H1 (cell line): ENCODE measurements around the gene HOXA6. TPM values are rescaled to one million over a fixed set of nuclear protein-coding genes. Genes with fewer than 3 reads are reported as not detected.

Source experiments
- CTCF ChIA-PET: fragments of 300-600 bp; sonication (Branson Sonifier 250); formaldehyde crosslinking; loops from one replicate; lab custom pipeline; 2021; ENCODE audit not compliant: partially characterized antibody; lab: Charles Lee
- POLR2A ChIA-PET: fragments of 300-600 bp; sonication (Branson Sonifier 250); formaldehyde crosslinking; loops from one replicate; lab custom pipeline; 2021; ENCODE audit warnings: inconsistent platforms; ENCODE audit not compliant: partially characterized antibody; lab: Charles Lee
- DNase-seq, 2 experiments: peaks; one replicate each; pipeline versions ENCODE4 v3.0.0 to v3.0.0-alpha.2; 2010 to 2022; ENCODE audit warnings: low spot score in 2 of 2, low read depth in 1 of 2, mixed read lengths in 1 of 2
- FAIRE-seq: peaks from 2 replicates; lab custom pipeline; 2011; peaks lifted over from hg19 to GRCh38; lab: Jason Lieb, UNC
- H2AFZ ChIP-seq: 2 replicates; pipeline ENCODE4 v1.8.1; 2012; ENCODE audit warnings: low read length, inconsistent platforms
- H2AK5ac ChIP-seq: 2 replicates; pipeline ENCODE4 v1.6.1; 2013; ENCODE audit warnings: low read depth, low read length
- H2BK120ac ChIP-seq: replicated peaks from 2 replicates; pipeline ENCODE3; 2013; ENCODE audit warnings: low read depth, low read length, inconsistent platforms
- H2BK12ac ChIP-seq: 2 replicates; pipeline ENCODE4 v1.6.1; 2013; ENCODE audit warnings: low read depth, low read length
- H2BK15ac ChIP-seq: 2 replicates; pipeline ENCODE4 v1.6.1; 2013; ENCODE audit warnings: low read length
- H2BK20ac ChIP-seq: 2 replicates; pipeline ENCODE4 v1.6.1; 2013; ENCODE audit warnings: low read length
- H2BK5ac ChIP-seq: 2 replicates; pipeline ENCODE4 v1.6.1; 2013; ENCODE audit warnings: low read depth, low read length
- H3K14ac ChIP-seq: 2 replicates; pipeline ENCODE4 v1.6.1; 2013; ENCODE audit warnings: inconsistent platforms; ENCODE audit not compliant: insufficient read length
- H3K18ac ChIP-seq: 2 replicates; pipeline ENCODE4 v1.6.1; 2013; ENCODE audit warnings: low read length; ENCODE audit errors: extremely low read depth
- H3K23ac ChIP-seq: 2 replicates; pipeline ENCODE4 v1.6.1; 2013; ENCODE audit warnings: inconsistent platforms; ENCODE audit not compliant: insufficient read length
- H3K23me2 ChIP-seq: 2 replicates; pipeline ENCODE4 v1.6.1; 2013; ENCODE audit warnings: low read depth, low read length
- H3K27ac ChIP-seq: 2 replicates; pipeline ENCODE4 v1.6.1; 2011; ENCODE audit warnings: low read depth, low read length, inconsistent platforms
- H3K27me3 ChIP-seq, 4 experiments: replicated peaks in 1 of 4; 1 replicate in 1 of 4; 2 replicates in 3 of 4; pipeline versions ENCODE4 v1.6.1 to v1.8.1; 2011 to 2013; ENCODE audit warnings: low read length in 3 of 4, mild to moderate bottlenecking in 3 of 4, inconsistent platforms in 2 of 4, mixed read lengths in 2 of 4, moderate library complexity in 1 of 4; ENCODE audit not compliant: control insufficient read depth in 3 of 4, insufficient read depth in 3 of 4; ENCODE audit errors: extremely low read depth in 1 of 4
- H3K36me3 ChIP-seq, 4 experiments: 2 replicates each; pipeline versions ENCODE4 v1.6.1 to v1.8.1; 2011 to 2013; ENCODE audit warnings: mild to moderate bottlenecking in 4 of 4, low read length in 3 of 4, moderate library complexity in 2 of 4, control low read depth in 1 of 4, inconsistent platforms in 1 of 4; ENCODE audit not compliant: insufficient read depth in 4 of 4, control insufficient read depth in 2 of 4
- H3K4ac ChIP-seq: replicated peaks from 2 replicates; pipeline ENCODE3; 2013; ENCODE audit warnings: low read length, low read depth, mixed read lengths, inconsistent platforms; ENCODE audit not compliant: insufficient read length
- H3K4me1 ChIP-seq, 4 experiments: replicated peaks in 1 of 4; 1 replicate in 1 of 4; 2 replicates in 3 of 4; pipeline versions ENCODE4 v1.6.1 to v1.8.1; 2011 to 2013; ENCODE audit warnings: low read length in 3 of 4, inconsistent platforms in 2 of 4, mixed read lengths in 1 of 4; ENCODE audit not compliant: insufficient read depth in 4 of 4, control insufficient read depth in 3 of 4
- H3K4me2 ChIP-seq, 2 experiments: 2 replicates each; pipeline versions ENCODE4 v1.6.1 to v1.8.1; 2011 to 2013; ENCODE audit warnings: low read depth in 2 of 2, low read length in 2 of 2, control low read depth in 1 of 2, inconsistent platforms in 1 of 2, mild to moderate bottlenecking in 1 of 2; ENCODE audit not compliant: insufficient read depth in 1 of 2
- H3K4me3 ChIP-seq, 4 experiments: fragments of 200-600, 300-600 bp in 1 of 4; sonication (generic), shearing (Covaris generic), sonication (Bioruptor Twin) in 1 of 4; 2 replicates each; pipeline versions ENCODE4 v1.5.1 to v1.8.1; 2011 to 2016; ENCODE audit warnings: low read length in 4 of 4, low read depth in 3 of 4, control low read depth in 2 of 4, inconsistent platforms in 2 of 4, mild to moderate bottlenecking in 2 of 4, mixed read lengths in 1 of 4, moderate library complexity in 1 of 4; ENCODE audit not compliant: insufficient read depth in 2 of 4; ENCODE audit errors: extremely low read depth in 1 of 4
- H3K56ac ChIP-seq: replicated peaks from 2 replicates; pipeline ENCODE3; 2013; ENCODE audit warnings: low read depth, mild to moderate bottlenecking, mixed read lengths, low read length, inconsistent platforms; ENCODE audit not compliant: insufficient read length
- H3K79me1 ChIP-seq: 2 replicates; pipeline ENCODE4 v1.6.1; 2013; ENCODE audit warnings: low read depth, low read length, control low read depth
- H3K79me2 ChIP-seq, 2 experiments: 2 replicates each; pipeline versions ENCODE4 v1.6.1 to v1.8.1; 2012 to 2013; ENCODE audit warnings: low read length in 2 of 2, mild to moderate bottlenecking in 2 of 2, inconsistent platforms in 1 of 2; ENCODE audit not compliant: insufficient read depth in 2 of 2, control insufficient read depth in 1 of 2
- H3K9ac ChIP-seq, 4 experiments: replicated peaks in 1 of 4; 1 replicate in 1 of 4; 2 replicates in 3 of 4; pipeline versions ENCODE4 v1.6.1 to v1.8.1; 2011 to 2013; ENCODE audit warnings: low read depth in 3 of 4, low read length in 3 of 4, control low read depth in 2 of 4, mild to moderate bottlenecking in 2 of 4, moderate library complexity in 2 of 4, inconsistent platforms in 1 of 4; ENCODE audit errors: extremely low read depth in 1 of 4
- H3K9me3 ChIP-seq, 2 experiments: 2 replicates each; pipeline versions ENCODE4 v1.6.1 to v1.8.1; 2012 to 2013; ENCODE audit warnings: mild to moderate bottlenecking in 2 of 2, moderate library complexity in 2 of 2, control low read depth in 1 of 2, inconsistent platforms in 1 of 2, low read depth in 1 of 2, low read length in 1 of 2, mixed read lengths in 1 of 2; ENCODE audit not compliant: insufficient read depth in 2 of 2
- H4K20me1 ChIP-seq, 2 experiments: replicated peaks in 1 of 2; 2 replicates each; pipeline versions ENCODE3 to v1.8.1; 2011 to 2013; ENCODE audit warnings: inconsistent platforms in 2 of 2, low read length in 2 of 2, mild to moderate bottlenecking in 1 of 2; ENCODE audit not compliant: insufficient read depth in 2 of 2, control insufficient read depth in 1 of 2
- H4K5ac ChIP-seq: 2 replicates; pipeline ENCODE4 v1.6.1; 2013; ENCODE audit warnings: low read length, low read depth, mixed read lengths, inconsistent platforms; ENCODE audit not compliant: insufficient read length
- H4K8ac ChIP-seq: 2 replicates; pipeline ENCODE4 v1.8.0; 2013; ENCODE audit warnings: mild to moderate bottlenecking, moderate library complexity, low read length, inconsistent platforms; ENCODE audit not compliant: insufficient read depth; ENCODE audit errors: extremely low read depth
- H4K91ac ChIP-seq: replicated peaks from 2 replicates; pipeline ENCODE3; 2013; ENCODE audit warnings: low read length, mixed read lengths, inconsistent platforms; ENCODE audit not compliant: insufficient read length
- BACH1 ChIP-seq: IDR thresholded peaks from 2 replicates; pipeline ENCODE4 v1.6.1; 2012; ENCODE audit warnings: low read length, improper control_type of control experiment
- BCL11A ChIP-seq, 2 experiments: IDR thresholded peaks; one replicate each; pipeline ENCODE4 v1.6.1; 2011; ENCODE audit warnings: low read depth in 2 of 2, low read length in 2 of 2, mild to moderate bottlenecking in 2 of 2
- CHD2 ChIP-seq: IDR thresholded peaks from 2 replicates; pipeline ENCODE4 v1.6.1; 2012; ENCODE audit warnings: low read length, improper control_type of control experiment
- GTF2F1 ChIP-seq: IDR thresholded peaks from 2 replicates; pipeline ENCODE4 v1.6.1; 2012; ENCODE audit warnings: low read depth, low read length, improper control_type of control experiment, borderline replicate concordance
- HDAC2 ChIP-seq, 2 experiments: fragments of 300-600 bp in 1 of 2; sonication (generic) in 1 of 2; IDR thresholded peaks; 2 replicates each; pipeline ENCODE4 v1.6.1; 2011 to 2012; ENCODE audit warnings: low read depth in 2 of 2, low read length in 2 of 2, mild to moderate bottlenecking in 2 of 2, moderate library complexity in 2 of 2, borderline replicate concordance in 1 of 2, inconsistent platforms in 1 of 2
- JUND ChIP-seq: IDR thresholded peaks from 2 replicates; pipeline ENCODE4 v1.6.1; 2011; ENCODE audit warnings: mild to moderate bottlenecking, improper control_type of control experiment, low read length
- PHF8 ChIP-seq: fragments of 200-600 bp; sonication (generic); conservative IDR thresholded peaks from 2 replicates; pipeline ENCODE4 v1.7.1; 2012; ENCODE audit warnings: low read depth, mild to moderate bottlenecking, inconsistent platforms, low read length, moderate library complexity
- RAD21 ChIP-seq, 2 experiments: IDR thresholded peaks in 1 of 2; conservative IDR thresholded peaks in 1 of 2; 2 replicates each; pipeline ENCODE4 v1.6.1; 2011; ENCODE audit warnings: low read depth in 2 of 2, low read length in 2 of 2, improper control_type of control experiment in 1 of 2, inconsistent platforms in 1 of 2, mild to moderate bottlenecking in 1 of 2, moderate library complexity in 1 of 2
- SAP30 ChIP-seq: fragments of 300-600 bp; sonication (generic); IDR thresholded peaks from 2 replicates; pipeline ENCODE4 v1.7.1; 2012; ENCODE audit warnings: low read length, moderate library complexity, mild to moderate bottlenecking, inconsistent platforms; ENCODE audit not compliant: insufficient read depth, insufficient replicate concordance
- TBP ChIP-seq: IDR thresholded peaks from 2 replicates; pipeline ENCODE4 v1.6.1; 2011; ENCODE audit warnings: low read depth, low read length, improper control_type of control experiment
- WGBS, 2 experiments: shearing (Covaris generic) in 1 of 2; methylation state at CpG; one replicate each; pipeline versions ENCODE4 v1.1.6 to v1.1.7; 2013 to 2015; ENCODE audit warnings: low lambda C conversion rate in 2 of 2, mixed read lengths in 2 of 2, inconsistent platforms in 1 of 2, low coverage in 1 of 2, missing lambda C conversion rate in 1 of 2; ENCODE audit not compliant: insufficient replicate concordance in 2 of 2, insufficient coverage in 1 of 2, insufficient read length in 1 of 2; ENCODE audit errors: extremely low coverage in 1 of 2, missing lambda C conversion rate in 1 of 2; 5-methylcytosine and 5-hydroxymethylcytosine counted together
- polyA plus RNA-seq, 7 experiments: library from polyadenylated mRNA; depleted of rRNA in 3 of 7; stranded (reverse) in 5 of 7; unstranded in 2 of 7; fragments of >200 nt in 5 of 7; fragments of 200-250 nt in 2 of 7; gene quantifications; 1 replicate in 5 of 7; 2 replicates in 1 of 7; 4 replicates in 1 of 7; pipeline versions ENCODE4 v1.2.1 to v1.2.3, GENCODE V29; 2011 to 2013; ENCODE audit warnings: missing spikeins in 2 of 7, mixed read lengths in 2 of 7
- total RNA-seq: library from RNA; stranded (reverse); fragmentation: NEBNext Ultra II Directional; extraction: Animal tissue kit (Norgen Biotek cat#: 25700); gene quantifications from 2 replicates; pipeline ENCODE4 v1.2.1, GENCODE V29; 2021

Gene HOXA6
- total and polyA plus RNA-seq, 2 of the 8 experiments (the other 6 are each of a cell fraction or from before 2014, with no cell fraction given) = not detected

DNA sequence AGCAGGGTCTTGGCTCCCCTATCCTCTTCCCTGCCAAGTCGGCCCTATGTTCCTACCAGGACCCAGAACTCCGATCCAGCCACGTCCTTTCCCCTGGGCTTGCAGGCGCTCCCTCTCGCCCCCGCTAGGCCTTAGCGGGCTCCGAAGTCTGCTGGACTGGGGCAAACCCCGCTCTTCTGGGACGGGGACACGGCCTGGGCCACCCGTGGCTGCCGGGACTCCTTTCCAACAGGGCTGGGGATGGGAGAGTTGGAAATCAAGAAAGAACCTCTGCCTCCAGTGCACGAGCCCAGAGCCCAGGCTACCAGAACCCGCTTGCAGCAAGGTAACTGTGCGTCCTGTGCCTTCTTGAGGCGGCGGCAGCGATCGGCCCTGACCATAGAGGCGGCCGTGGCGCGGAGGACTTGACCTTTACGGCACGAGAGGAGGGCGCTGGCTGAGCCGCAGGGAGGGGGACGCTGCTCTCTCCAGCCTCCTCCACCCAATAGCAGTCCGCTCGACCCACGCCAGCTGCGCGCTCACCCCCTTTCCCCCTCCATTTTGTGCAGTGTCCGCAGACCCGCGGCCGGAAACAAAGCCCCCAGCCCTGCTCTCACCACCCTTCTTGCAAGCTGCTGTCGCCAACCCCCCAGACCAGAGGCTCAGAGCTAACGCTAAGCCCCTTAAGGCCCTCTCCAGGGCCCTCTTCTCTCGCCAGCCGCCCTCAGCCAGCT is 44.4 kb upstream of the HOXA6 start:
- Histone ChIP-seq H2BK12ac (0 out of 2 replicates have a peak overlapping the region, but pooled peaks have one; percentile 27), H2BK5ac (no peak overlapping the region), H4K5ac (no peak overlapping the region), H3K4me2 (peak overlapping the region; percentile 18 to 56; a peak in 3 of 4 replicates), H2BK120ac (no peak overlapping the region), H3K27me3 (peaks cover 83 to 100% (median 95%) of the 10 kb centered on the region in 4 experiments), H3K18ac (no peak overlapping the region), H4K20me1 (peaks cover 22 to 53% of the 10 kb centered on the region in 2 experiments), H3K79me2 (no peaks in the 10 kb centered on the region), H3K4ac (no peak overlapping the region), H2BK20ac (no peak overlapping the region), H2AFZ (no peak overlapping the region), H3K4me1 (peaks cover 0 to 17% (median 12%) of the 10 kb centered on the region in 4 experiments; a peak in 5 of 7 replicates), H4K91ac (no peak overlapping the region), H3K23me2 (no peaks in the 10 kb centered on the region), H3K79me1 (no peaks in the 10 kb centered on the region), H4K8ac (no peak overlapping the region), H2AK5ac (no peak overlapping the region), H2BK15ac (no peak overlapping the region), H3K56ac (no peak overlapping the region), H3K14ac (no peak overlapping the region), H3K4me3 (peak overlapping the region in 1 of 4 experiments; percentile 26; a peak in 1 of 8 replicates), H3K36me3 (peaks cover 0 to 10% (median 0%) of the 10 kb centered on the region in 4 experiments; a peak in 1 of 8 replicates), H3K9me3 (peaks cover 0 to 3% of the 10 kb centered on the region in 2 experiments; a peak in 1 of 4 replicates), H3K23ac (no peak overlapping the region), H3K27ac (no peak overlapping the region), H3K9ac (no peak overlapping the region)
- DNase-seq (peak in 1 of 2 experiments; percentile 72), FAIRE-seq (no peak)
- POLR2A ChIA-PET = interaction anchor here (1.1 kb wide), 1 partner anchor 18 kb away, joined by 3 read pairs; no protein-coding TSS in a partner anchor
- WGBS, 2 experiments = 8% methylated on average over 32 of the region's 42 CpGs; no CpG with 5 or more reads in 1 of the 2 experiments
- CTCF ChIA-PET = interaction anchor here (1.1 to 9.1 kb wide), 3 partner anchors 12 to 17 kb away, joined by 3 to 64 read pairs (median 22); no protein-coding TSS in a partner anchor
- TF ChIP-seq JUND = no peak
- TF ChIP-seq PHF8 = no peak; the same call in 1 of the 2 replicates
- no peak for TF ChIP-seq BACH1
- TF ChIP-seq RAD21 (IDR thresholded peaks at IDR 0.05 in 1 of 2, conservative IDR thresholded peaks at IDR 0.05 in 1 of 2; ENCODE audit: low read depth in 2 of 2, low read length in 2 of 2) = no peak
- no peak for TF ChIP-seq SAP30
- TF ChIP-seq TBP = no peak
- TF ChIP-seq CHD2 = no peak
- no peak for TF ChIP-seq GTF2F1
- no peak for TF ChIP-seq HDAC2 (IDR thresholded peaks at IDR 0.05; ENCODE audit: borderline replicate concordance in 1 of 2, low read depth in 2 of 2, low read length in 2 of 2)
- no peak for TF ChIP-seq BCL11A (IDR thresholded peaks at IDR 0.05; ENCODE audit: low read depth in 2 of 2, low read length in 2 of 2)
